ENCODE results near the gene TRIM59.
"Not testable (repeated sequence)": the region's sequence is repeated elsewhere in the genome, so short reads cannot be mapped to it uniquely, and the experiment has no call there.

Gene TRIM59

DNA sequence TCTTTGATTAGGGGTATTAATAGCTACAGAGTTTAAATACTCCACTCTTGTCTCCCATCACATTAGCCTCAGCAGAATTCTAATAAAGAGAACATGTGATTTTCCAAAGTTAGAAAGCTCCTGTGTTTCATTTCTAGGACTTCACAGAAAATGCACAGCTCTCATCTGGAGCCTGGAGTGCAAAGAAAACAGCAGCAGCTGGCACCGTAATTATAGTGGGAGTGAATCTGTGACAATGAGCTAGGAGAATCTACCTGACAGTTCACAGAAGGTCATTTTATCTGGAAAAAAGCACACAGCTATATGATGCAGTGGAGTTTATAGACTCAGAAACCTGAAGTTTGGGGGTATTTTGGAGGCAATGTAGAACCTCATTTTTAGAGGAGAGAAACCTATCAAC is 5.4 kb upstream of the TRIM59 start:
- no peak for DNase-seq

DNA sequence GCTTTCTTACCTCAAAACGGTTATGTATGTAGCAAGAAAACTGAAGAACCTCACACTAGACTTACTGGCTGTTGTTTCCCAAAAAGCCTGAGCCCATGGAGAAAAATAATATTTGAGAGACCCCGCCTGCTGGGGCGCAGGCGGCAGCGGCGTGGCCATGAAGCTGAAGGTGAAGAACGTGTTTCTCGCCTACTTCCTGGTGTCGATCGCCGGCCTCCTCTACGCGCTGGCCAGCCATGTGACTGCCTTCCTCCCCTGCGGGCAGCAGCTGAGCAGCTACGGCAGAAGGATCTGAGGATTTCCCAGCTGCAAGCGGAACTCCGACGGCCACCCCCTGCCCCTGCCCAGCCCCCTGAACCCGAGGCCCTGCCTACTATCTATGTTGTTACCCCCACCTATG is 2.7 kb upstream of the TRIM59 start:
- not testable (repeated sequence) for DNase-seq

GRCh38 chr3:160451602-160452001 is 2.0 kb upstream of the TRIM59 start:
- DNase-seq, result no peak

GRCh38 chr3:160450846-160451245 is 1.3 kb upstream of the TRIM59 start:
- no peak for DNase-seq

- peak; percentile 37 for DNase-seq
These were observed 546 bp downstream of the TRIM59 start for GRCh38 chr3:160448845-160449635.

DNA sequence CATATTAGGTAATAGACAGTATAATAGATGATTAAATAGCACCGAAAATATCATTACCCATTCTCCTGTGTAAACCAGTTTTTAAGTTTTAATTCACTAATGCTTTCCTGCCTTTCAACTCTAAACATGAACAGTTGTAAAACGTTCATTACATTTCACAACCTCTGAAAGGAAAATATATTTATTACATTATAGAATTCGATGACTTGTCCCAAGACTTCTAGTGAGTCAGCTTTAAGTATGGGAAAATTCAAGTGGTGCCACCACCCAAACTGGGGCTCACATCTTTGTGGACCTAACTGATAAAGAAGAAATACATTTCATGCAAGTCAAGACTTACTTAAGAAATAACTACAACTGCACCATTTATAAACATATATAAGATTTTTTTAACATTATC is 2.0 kb downstream of the TRIM59 start:
- DNase-seq, result no peak

- no peak for DNase-seq
These were observed 3.0 kb downstream of the TRIM59 start for GRCh38 chr3:160446522-160447056.

DNA sequence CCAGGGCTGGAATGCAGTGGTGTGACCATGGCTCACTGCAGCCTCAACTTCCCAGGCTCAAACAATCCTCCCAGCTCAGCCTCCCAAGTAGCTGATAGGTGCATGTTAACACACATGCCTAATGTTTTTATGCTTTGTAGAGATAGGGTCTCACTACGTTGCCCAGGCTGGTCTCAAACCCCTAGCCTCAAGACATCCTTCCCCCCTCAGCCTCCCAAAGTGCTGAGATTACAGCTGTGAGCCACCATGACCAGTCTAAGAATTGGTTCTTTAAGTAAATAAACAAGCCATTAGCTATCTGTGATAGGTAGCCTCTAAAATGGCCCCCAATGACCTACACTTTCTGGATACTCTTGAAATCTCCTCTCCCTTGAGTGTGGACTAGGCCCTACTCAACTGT is 3.7 kb downstream of the TRIM59 start:
- DNase-seq, result no peak

GRCh38 chr3:160444411-160444810 is 5.2 kb downstream of the TRIM59 start:
- DNase-seq, result peak; percentile 25

DNA sequence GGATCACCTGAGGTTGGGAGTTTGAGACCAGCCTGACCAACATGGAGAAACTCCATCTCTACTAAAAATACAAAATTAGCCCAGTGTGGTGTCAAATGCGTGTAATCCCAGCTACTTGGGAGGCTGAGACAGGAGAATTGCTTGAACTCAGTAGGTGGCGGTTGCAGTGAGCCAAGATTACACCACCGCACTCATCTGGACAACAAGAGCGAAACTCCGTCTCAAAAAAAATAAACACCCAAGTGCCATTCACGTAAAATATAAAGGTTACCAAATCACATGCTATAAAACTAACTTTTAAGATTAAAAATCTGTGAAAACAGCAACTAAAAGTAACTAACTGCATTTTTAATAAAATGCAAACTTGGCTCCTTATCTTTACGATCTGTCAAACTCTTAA is 8.9 kb downstream of the TRIM59 start:
- no peak for DNase-seq

GRCh38 chr3:160437083-160437455 is 12.5 kb downstream of the TRIM59 start:
- no peak for DNase-seq

GRCh38 chr3:160435747-160436146 is 13.8 kb downstream of the TRIM59 start:
- no peak for DNase-seq

DNA sequence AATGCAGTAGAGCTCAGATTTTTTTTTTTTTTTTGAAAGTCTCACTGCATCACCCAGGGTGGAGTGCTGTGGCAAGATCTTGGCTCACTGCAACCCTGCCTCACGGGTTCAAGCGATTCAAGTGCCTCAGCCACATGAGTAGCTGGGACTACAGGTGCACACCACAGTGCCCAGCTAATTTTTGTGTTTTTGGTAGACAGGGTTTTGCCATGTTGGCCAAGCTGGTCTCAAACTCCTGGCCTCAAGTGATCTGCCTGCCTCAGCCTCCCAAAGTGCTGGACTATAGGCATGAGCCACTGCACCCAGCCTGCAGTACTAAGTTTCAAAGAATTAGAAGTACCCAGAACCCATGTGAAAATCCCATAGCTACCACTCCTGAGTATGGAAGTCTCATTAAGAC is 14.5 kb downstream of the TRIM59 start:
- DNase-seq, result no peak

DNA sequence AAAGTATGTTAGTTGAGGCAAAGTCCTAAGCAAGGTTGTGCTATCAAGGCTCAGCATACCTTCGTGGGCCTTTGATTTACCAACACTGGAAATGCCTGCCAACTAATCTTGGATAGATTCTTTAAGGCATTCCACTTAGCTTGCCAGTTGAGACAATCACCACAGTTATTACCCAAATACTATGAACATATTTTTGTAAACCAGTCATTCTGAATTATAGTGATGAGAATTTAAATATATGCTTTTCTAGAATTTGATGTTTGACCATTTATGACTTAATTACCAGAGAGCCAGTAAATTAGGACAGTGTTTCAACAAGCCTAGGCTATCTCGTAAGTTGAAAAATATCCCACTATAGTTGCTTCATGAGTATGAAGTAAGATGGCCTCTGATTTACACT is 15.5 kb downstream of the TRIM59 start:
- no peak for DNase-seq

DNA sequence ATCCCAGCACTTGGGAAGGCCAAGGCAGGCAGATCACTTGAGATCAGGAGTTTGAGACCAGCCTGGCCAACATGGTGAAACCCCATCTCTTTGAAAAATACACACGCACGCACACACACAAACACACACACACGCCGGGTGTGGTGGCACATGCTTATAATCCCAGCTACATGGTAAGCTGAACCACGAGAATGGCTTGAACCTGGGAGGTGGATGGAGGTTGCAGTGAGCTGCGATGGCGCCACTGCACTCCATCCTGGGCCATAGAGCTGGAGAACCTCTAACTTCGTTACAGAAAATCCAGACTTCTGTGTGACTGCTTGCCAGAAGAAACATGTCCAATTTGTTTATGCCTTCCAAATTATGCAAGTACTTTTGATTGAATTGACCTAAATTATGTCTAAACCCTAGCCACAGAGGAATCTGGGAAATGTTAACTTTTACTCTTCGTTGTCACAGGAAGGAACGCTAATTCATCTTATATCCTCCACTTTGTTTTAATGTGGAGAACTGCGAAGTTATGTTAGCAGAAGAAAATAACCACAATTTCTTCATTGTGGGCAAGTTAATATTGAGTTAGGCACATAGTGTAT is 21.7 kb downstream of the TRIM59 start:
- DNase-seq, result no peak

GRCh38 chr3:160417311-160417710 is 32.3 kb downstream of the TRIM59 start:
- no peak for DNase-seq

DNA sequence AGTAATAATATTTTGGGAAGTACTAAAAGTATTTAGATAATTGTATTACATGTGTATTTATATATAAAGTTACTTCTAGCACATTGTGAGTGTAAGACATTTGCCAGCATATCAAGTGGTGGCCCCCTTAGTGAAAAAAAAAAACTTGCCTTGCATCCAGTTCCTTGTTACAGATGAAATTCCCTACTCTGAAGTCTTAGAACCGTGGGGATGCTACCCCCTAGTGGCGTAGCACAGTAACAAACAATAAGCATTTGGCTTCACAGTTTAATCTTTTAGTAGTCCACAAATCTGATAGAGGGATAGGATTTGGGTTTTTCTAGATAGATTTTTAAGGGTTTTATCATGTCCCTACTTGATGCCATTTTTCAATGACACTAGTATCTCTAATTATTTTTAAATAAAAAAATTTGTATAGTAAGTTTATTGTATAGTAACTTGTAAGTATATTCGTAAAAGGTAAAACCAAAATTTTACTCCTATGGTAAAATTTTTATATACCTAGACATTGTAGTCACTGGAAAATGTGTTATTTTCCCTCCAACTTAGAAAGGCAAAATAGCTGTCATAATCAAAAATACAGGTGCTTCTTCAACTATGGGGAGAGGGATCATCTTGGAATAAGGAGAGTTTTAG is 35.9 kb downstream of the TRIM59 start:
- DNase-seq, result peak; percentile 66

DNA sequence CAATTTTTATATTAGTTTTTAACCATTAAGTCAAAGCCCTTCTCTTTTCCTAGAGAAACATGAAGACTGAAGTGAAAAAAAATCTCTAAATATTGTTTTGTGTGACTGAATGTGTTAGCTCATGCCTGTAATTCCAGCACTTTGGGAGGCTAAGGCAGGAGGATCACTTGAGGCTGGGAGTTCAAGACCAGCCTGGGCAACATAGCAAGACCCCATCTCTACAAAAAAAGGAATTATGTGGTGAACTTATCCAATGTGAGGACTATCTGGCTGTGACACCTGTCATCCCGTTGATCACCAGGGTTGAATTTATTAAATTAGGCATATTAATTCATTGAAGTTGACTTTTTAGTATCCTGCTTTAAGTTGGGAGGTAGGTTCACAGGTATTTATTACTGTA is 37.1 kb downstream of the TRIM59 start:
- no peak for DNase-seq

- DNase-seq, result no peak
These were observed 39.6 kb downstream of the TRIM59 start for GRCh38 chr3:160409812-160410610.

- peak; percentile 17 for DNase-seq
These were observed 45.7 kb downstream of the TRIM59 start for GRCh38 chr3:160403796-160404470.

DNA sequence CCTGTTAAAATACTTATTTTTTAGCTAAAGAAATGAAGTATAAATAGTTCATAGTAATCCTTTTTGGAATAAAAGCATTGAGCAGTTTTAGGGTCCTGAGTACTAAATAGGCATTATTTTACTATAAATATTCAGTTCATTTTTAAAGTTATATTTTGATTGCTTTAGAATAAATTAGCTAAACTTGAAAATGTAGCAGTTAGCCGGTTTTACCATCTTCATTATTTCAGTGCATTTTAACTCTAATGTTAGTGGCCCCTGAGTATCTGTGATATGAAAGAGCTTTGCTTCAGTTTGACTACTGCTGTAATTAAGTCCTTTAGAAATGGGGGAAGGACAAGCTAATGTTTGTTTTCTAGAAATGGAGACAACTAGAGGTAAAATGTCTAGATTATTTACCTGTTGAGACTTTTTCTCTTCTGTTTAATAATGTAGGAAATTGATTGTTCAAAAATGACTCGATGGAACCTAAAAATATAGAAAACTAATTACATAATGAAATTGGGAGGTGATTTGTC is 46.5 kb downstream of the TRIM59 start:
- DNase-seq, result no peak

All from activated CD4-positive, alpha-beta T cell treated with anti-CD3 and anti-CD28 coated beads, Interleukin-10, Interleukin-2, amounts not matched to agents 100 ng/mL and 50 ng/mL, durations not matched to agents 16 hours and 8 hours (primary cell).